ENCODE measurements around the gene FRMPD2. TPM values are rescaled to one million over a fixed set of nuclear protein-coding genes. Genes with fewer than 3 reads are reported as not detected.
A peak's percentile ranks its signal among the peaks of the same experiment; 100 is the strongest.

FRMPD2 gene
- total RNA-seq, 1 experiment from 2014 or later: 0.44 TPM

DNA sequence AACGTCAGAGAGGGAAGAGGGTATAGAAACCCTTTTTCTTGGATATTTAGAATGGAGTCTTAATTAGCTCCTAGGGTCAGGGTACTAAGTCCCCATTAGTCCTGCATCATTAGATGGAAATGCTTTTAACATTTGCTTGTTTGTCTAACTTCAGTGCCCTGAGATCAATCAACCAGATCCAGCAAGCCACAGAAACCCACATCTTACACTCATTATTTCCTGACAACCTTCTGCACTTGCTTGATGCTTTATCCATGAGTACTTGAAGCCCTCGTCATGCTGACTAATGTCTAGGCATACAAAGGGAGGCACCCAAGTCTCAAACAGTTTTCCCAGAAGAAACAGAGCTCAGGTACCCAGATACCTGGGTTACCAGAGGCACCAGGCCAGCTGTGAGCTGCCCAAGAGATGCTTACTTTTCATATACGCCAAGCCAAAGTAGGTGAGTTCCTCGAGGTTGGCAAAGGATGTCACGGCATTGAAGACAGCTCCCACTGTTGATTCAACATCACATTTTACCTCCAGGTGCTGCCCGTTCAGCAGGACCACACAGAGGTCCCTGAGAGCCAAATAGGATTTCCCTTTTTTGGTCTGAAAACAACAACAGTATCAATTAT is 42.7 kb downstream of the FRMPD2 start:
- Mint-ChIP-seq H3K27ac (no peak overlapping the region), H3K4me3 (no peak overlapping the region), H3K4me1 (peaks cover 12 to 22% of the 10 kb centered on the region in 2 experiments), H3K27me3 (ENCODE audit: low read depth) (no peaks in the 10 kb centered on the region), H3K9me3 (peaks cover 0 to 2% of the 10 kb centered on the region in 2 experiments; a peak in 1 of 5 replicates), H3K36me3 (ENCODE audit: insufficient read depth in 1 of 3, low read depth in 3 of 3) (no peaks in the 10 kb centered on the region)
- no peak overlapping the region for H3K27ac ChIP-seq (ENCODE audit: insufficient read length, low read depth, low read length)
- no peak overlapping the region for H3K9ac ChIP-seq (ENCODE audit: extremely low read depth, insufficient read length, low read length)
- no peak overlapping the region for H3K23ac ChIP-seq (ENCODE audit: insufficient read length, low read depth, low read length)
- H2BK12ac ChIP-seq (ENCODE audit: insufficient read length, low read depth, low read length): no peak overlapping the region
- no peak overlapping the region for H3K4me2 ChIP-seq (ENCODE audit: insufficient read depth, insufficient read length, low read length)
- H4K20me1 ChIP-seq (ENCODE audit: control insufficient read depth, insufficient read depth, insufficient read length): no peaks in the 10 kb centered on the region
- H2BK5ac ChIP-seq (ENCODE audit: insufficient read length, low read length): no peak overlapping the region
- no peaks in the 10 kb centered on the region for H3K79me2 ChIP-seq (ENCODE audit: insufficient read depth, low read length)
- H3T11ph ChIP-seq (ENCODE audit: low read length): no peak overlapping the region
- no peak overlapping the region for H2BK20ac ChIP-seq (ENCODE audit: low read depth, low read length, poor library complexity, severe bottlenecking)
- H3K14ac ChIP-seq (ENCODE audit: insufficient read depth, low read length): no peak overlapping the region
- H3K23me2 ChIP-seq (ENCODE audit: insufficient read length, low read depth, low read length, poor library complexity, severe bottlenecking): no peaks in the 10 kb centered on the region
- no peak overlapping the region for H3K56ac ChIP-seq (ENCODE audit: insufficient read length, low read depth, low read length)
- peak; percentile 5 for DNase-seq
- TF ChIP-seq, protein P1, sequence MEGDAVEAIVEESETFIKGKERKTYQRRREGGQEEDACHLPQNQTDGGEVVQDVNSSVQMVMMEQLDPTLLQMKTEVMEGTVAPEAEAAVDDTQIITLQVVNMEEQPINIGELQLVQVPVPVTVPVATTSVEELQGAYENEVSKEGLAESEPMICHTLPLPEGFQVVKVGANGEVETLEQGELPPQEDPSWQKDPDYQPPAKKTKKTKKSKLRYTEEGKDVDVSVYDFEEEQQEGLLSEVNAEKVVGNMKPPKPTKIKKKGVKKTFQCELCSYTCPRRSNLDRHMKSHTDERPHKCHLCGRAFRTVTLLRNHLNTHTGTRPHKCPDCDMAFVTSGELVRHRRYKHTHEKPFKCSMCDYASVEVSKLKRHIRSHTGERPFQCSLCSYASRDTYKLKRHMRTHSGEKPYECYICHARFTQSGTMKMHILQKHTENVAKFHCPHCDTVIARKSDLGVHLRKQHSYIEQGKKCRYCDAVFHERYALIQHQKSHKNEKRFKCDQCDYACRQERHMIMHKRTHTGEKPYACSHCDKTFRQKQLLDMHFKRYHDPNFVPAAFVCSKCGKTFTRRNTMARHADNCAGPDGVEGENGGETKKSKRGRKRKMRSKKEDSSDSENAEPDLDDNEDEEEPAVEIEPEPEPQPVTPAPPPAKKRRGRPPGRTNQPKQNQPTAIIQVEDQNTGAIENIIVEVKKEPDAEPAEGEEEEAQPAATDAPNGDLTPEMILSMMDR (conservative IDR thresholded peaks at IDR 0.05): no peak
- H2BK120ac ChIP-seq (ENCODE audit: low read depth, low read length, poor library complexity, severe bottlenecking): no peak overlapping the region
- H3K18ac ChIP-seq (ENCODE audit: insufficient read length, low read depth, low read length): no peak overlapping the region
- no peak overlapping the region for H2AK5ac ChIP-seq (ENCODE audit: insufficient read length, low read length)
- no peaks in the 10 kb centered on the region for H3K27me3 ChIP-seq (ENCODE audit: insufficient read depth, low read length)
- H2BK15ac ChIP-seq (ENCODE audit: low read depth, low read length): no peak overlapping the region
- H3K4me1 ChIP-seq (ENCODE audit: insufficient read depth, low read length): 0 out of 2 replicates have a peak, but pooled peaks cover 1% of the 10 kb centered on the region
- no peaks in the 10 kb centered on the region for H3K79me1 ChIP-seq (ENCODE audit: insufficient read depth, low read depth, low read length, poor library complexity, severe bottlenecking)
- no peak overlapping the region for H3K4ac ChIP-seq (ENCODE audit: low read depth, low read length)
- no peak overlapping the region for H4K91ac ChIP-seq (ENCODE audit: insufficient read length, low read depth, low read length)
- WGBS (ENCODE audit: extremely low coverage, insufficient read length, low lambda C conversion rate): no CpG with 5 or more reads among the region's 6 CpGs
- H3K9me3 ChIP-seq (ENCODE audit: control insufficient read depth, low read depth, low read length): no peaks in the 10 kb centered on the region
- H2AFZ ChIP-seq (ENCODE audit: low read length): no peak overlapping the region
- H4K8ac ChIP-seq (replicated peaks; ENCODE audit: insufficient read length, low read depth, low read length): no peak overlapping the region
- no peak overlapping the region for H4K5ac ChIP-seq (ENCODE audit: insufficient read length, low read depth, low read length)

All from H9 (cell line).